SU-DHL-6 (cell line): ENCODE results near the gene RAB26.
A peak's percentile ranks its signal among the peaks of the same experiment; 100 is the strongest.

Experiments used
- H2AFZ ChIP-seq: fragments of 200-600 bp; sonication (generic); 2 replicates; pipeline ENCODE4 v1.6.1; 2014; ENCODE audit warnings: low read depth, mild to moderate bottlenecking, moderate library complexity, mixed read lengths, antibody characterized with exemption, low read length; ENCODE audit not compliant: severe bottlenecking
- H3F3A ChIP-seq: fragments of 200-600 bp; shearing (Covaris generic); 2 replicates; pipeline ENCODE4 v1.6.0; 2016; ENCODE audit warnings: antibody characterized with exemption, mild to moderate bottlenecking; ENCODE audit not compliant: insufficient read depth
- H3K27ac ChIP-seq: fragments of 200-600 bp; sonication (generic); 2 replicates; pipeline ENCODE4 v1.5.1; 2016; ENCODE audit warnings: low read depth, mild to moderate bottlenecking, low read length, moderate library complexity, mixed read lengths
- H3K27me3 ChIP-seq: fragments of 200-600 bp; sonication (generic), shearing (Covaris generic); 2 replicates; pipeline ENCODE4 v1.6.0; 2014; ENCODE audit warnings: mild to moderate bottlenecking, low read length
- H3K36me3 ChIP-seq: fragments of 200-600 bp; sonication (generic); 2 replicates; pipeline ENCODE4 v1.6.1; 2014; ENCODE audit warnings: mild to moderate bottlenecking, low read length, mixed read lengths
- H3K4me2 ChIP-seq: fragments of 300-600, 200-600 bp; shearing (Covaris generic), sonication (generic); 2 replicates; pipeline ENCODE4 v1.6.0; 2014; ENCODE audit warnings: low read length, low read depth, mild to moderate bottlenecking; ENCODE audit not compliant: poor library complexity, severe bottlenecking
- H3K4me3 ChIP-seq: fragments of 200-600 bp; sonication (generic); 2 replicates; pipeline ENCODE4 v1.5.1; 2014; ENCODE audit warnings: antibody characterized with exemption, low read length, mild to moderate bottlenecking, mixed read lengths; ENCODE audit not compliant: insufficient read depth, poor library complexity, severe bottlenecking
- H3K79me2 ChIP-seq: fragments of 200-600 bp; sonication (generic); 2 replicates; pipeline ENCODE4 v1.6.1; 2014; ENCODE audit warnings: mild to moderate bottlenecking, low read length, moderate library complexity; ENCODE audit not compliant: insufficient read depth
- H3K9ac ChIP-seq: fragments of 200-600 bp; sonication (generic); 2 replicates; pipeline ENCODE4 v1.7.0; 2014; ENCODE audit warnings: mild to moderate bottlenecking, low read length
- H3K9me2 ChIP-seq: fragments of 200-600 bp; sonication (generic); replicated peaks from 2 replicates; pipeline ENCODE4 v1.6.1; 2014; ENCODE audit warnings: low read length; ENCODE audit not compliant: insufficient read depth
- H3K9me3 ChIP-seq: fragments of 200-600 bp; sonication (generic); 2 replicates; pipeline ENCODE4 v1.6.1; 2014; ENCODE audit warnings: low read length, mixed read lengths; ENCODE audit not compliant: insufficient read depth
- H4K20me1 ChIP-seq: fragments of 200-600 bp; sonication (generic); 2 replicates; pipeline ENCODE4 v1.6.1; 2014; ENCODE audit warnings: low read depth, mild to moderate bottlenecking, antibody characterized with exemption, low read length, moderate library complexity, mixed read lengths
- CTCF ChIP-seq: fragments of 200-600 bp; sonication (generic); IDR thresholded peaks from one replicate; pipeline ENCODE4 v1.5.1; 2017; ENCODE audit warnings: antibody characterized with exemption, mild to moderate bottlenecking, low read length, moderate library complexity; ENCODE audit not compliant: insufficient read depth, poor library complexity, severe bottlenecking
- EZH2phosphoT487 ChIP-seq: fragments of 200-600 bp; sonication (generic), shearing (Covaris generic); conservative IDR thresholded peaks from 2 replicates; pipeline ENCODE4 v1.6.1; 2018; ENCODE audit warnings: mild to moderate bottlenecking, antibody characterized with exemption, low read length, moderate library complexity, mixed read lengths

The RAB26 gene

GRCh38 chr16:2152695-2153506, 4.5 kb downstream of the RAB26 start:
- peaks cover 9% of the 10 kb centered on the region; the same call in 1 of the 2 replicates for H4K20me1 ChIP-seq

DNA sequence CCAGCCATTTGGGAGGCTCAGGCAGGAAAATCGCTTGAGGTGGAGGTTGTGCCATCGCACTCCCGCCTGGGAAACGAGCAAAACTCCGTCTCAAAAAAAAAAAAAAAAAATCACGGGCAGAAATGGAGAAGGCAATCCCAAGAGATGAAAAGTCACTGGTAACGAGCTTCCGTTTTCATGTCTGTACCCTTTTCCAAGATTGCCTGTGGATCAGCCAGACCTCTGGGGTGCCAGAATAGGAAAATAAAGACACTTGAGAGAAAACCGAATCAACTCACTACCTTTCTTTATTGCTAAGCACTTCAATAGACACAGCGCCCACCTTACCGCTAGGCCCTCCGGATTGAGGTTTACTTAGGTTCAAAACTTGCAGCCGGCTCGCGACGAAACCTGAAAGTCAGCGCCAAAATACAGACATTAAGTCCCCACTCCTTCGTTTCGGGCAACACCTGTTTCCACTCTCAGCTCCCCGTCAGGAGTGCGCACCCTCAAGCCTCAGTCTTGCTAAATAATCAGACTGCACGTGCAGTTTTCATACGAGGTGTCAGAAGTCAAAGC, 6.2 kb downstream of the RAB26 start:
- no peaks in the 10 kb centered on the region for H3K9me3 ChIP-seq
- peaks cover 25% of the 10 kb centered on the region for H3K36me3 ChIP-seq
- H3K27me3 ChIP-seq, result no peaks in the 10 kb centered on the region
- H2AFZ ChIP-seq, result no peak overlapping the region
- peak overlapping the region; percentile 72 for H3K27ac ChIP-seq
- TF ChIP-seq EZH2phosphoT487 (no peak), CTCF (no peak)
- H3K4me2 ChIP-seq, result peak overlapping the region; percentile 79
- H4K20me1 ChIP-seq, result peaks cover 9% of the 10 kb centered on the region; the same call in 1 of the 2 replicates
- peaks cover 55% of the 10 kb centered on the region for H3F3A ChIP-seq
- peak overlapping the region; percentile 100 for H3K4me3 ChIP-seq
- no peaks in the 10 kb centered on the region for H3K9me2 ChIP-seq
- peak overlapping the region; percentile 100 for H3K9ac ChIP-seq
- H3K79me2 ChIP-seq, result peaks cover 58% of the 10 kb centered on the region

More at GRCh38 chr16:2152695-2153506, 4.5 kb downstream of the RAB26 start:
- Histone ChIP-seq H3K36me3 (peaks cover 25% of the 10 kb centered on the region), H3K9me2 (no peaks in the 10 kb centered on the region), H3K4me3 (peak overlapping the region; percentile 100), H3K9me3 (no peaks in the 10 kb centered on the region), H2AFZ (no peak overlapping the region), H3K79me2 (peaks cover 41% of the 10 kb centered on the region), H3K27me3 (no peaks in the 10 kb centered on the region), H3K9ac (peak overlapping the region; percentile 100), H3F3A (peaks cover 58% of the 10 kb centered on the region), H3K4me2 (peak overlapping the region; percentile 79), H3K27ac (peak overlapping the region; percentile 72)
- TF ChIP-seq CTCF (no peak), EZH2phosphoT487 (no peak)

DNA sequence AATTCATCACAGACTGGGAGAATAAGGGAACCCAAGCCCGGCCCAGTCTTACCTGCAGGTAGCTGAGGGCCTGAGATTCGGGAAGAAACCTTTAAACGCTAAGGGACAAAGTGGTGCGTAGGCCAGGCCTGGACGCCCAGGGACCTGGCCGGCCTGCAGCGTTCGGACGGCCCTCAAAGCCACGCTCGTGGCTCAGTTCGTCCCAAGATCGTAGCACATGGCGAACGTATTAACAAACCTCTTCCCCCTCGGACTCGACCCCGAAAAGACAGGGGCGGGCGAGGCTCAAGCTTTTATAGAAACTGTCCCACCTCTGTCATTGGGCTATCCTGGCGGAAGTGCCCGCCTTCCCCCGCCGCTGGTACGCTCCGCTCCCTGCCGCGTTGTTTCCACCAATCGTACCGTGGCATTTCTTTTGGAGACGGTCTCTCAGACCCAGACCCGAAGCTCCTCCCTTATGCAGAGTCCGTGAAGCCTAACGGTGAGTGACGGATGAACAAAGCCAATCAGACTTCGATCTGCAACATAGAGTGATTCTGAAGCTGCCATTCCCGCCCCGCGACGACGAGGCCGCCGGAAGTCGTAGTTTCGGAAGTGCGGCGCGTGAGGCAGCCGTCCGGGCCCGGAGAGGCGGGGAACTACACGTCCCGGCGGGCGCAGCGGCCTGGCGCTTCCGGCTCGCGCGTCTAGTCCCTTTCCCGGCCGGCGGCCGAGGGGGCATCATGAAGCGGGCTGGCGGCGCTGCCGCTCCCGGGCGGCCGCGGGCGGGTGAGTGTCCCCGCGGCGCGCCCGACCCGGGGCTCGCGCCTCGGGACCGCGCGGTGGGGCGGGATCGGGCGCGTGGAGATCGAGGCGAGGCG, 6.9 kb downstream of the RAB26 start, which contains the start of gene TRAF7:
Gene TRAF7, plus strand, starts transcription at position 692 of the 860 bp plus-strand sequence. CDS start 8,139 bp downstream, outside the sequence.
- no peak for TF ChIP-seq CTCF
- TF ChIP-seq EZH2phosphoT487, result no peak
- Histone ChIP-seq H3F3A (peaks cover 48% of the 10 kb centered on the region), H3K79me2 (peaks cover 65% of the 10 kb centered on the region), H3K9me3 (no peaks in the 10 kb centered on the region), H4K20me1 (peaks cover 9% of the 10 kb centered on the region; the same call in 1 of the 2 replicates), H3K4me3 (peak within 1 kb of the TSS; percentile 100), H3K27ac (peak within 1 kb of the TSS; percentile 72), H3K9ac (peak within 1 kb of the TSS; percentile 100), H2AFZ (no peak within 1 kb of the TSS), H3K36me3 (peaks cover 25% of the 10 kb centered on the region), H3K4me2 (peak within 1 kb of the TSS; percentile 79), H3K27me3 (no peaks in the 10 kb centered on the region), H3K9me2 (no peaks in the 10 kb centered on the region)
